Liver (tissue), 3 donors: ENCODE data around the gene RNGTT.

Source experiments
- EGR1 ChIP-seq, 2 donors: IDR thresholded peaks; 2 replicates each; pipeline ENCODE4 v1.6.1; 2016 to 2018; ENCODE audit warnings: antibody characterized with exemption in 2 of 2, low read depth in 2 of 2
- GABPA ChIP-seq, 2 donors: IDR thresholded peaks in 1 of 2; conservative IDR thresholded peaks in 1 of 2; 2 replicates each; pipeline ENCODE4 v1.6.1; 2016; ENCODE audit warnings: antibody characterized with exemption in 2 of 2, mild to moderate bottlenecking in 1 of 2, moderate library complexity in 1 of 2
- NR2F2 ChIP-seq: IDR thresholded peaks from 2 replicates; pipeline ENCODE4 v1.6.1; 2016; ENCODE audit warnings: antibody characterized with exemption
- RAD21 ChIP-seq, 2 donors: IDR thresholded peaks; 2 replicates each; pipeline ENCODE4 v1.6.1; 2016; ENCODE audit warnings: antibody characterized with exemption in 2 of 2, mild to moderate bottlenecking in 2 of 2
- SP1 ChIP-seq: IDR thresholded peaks from 2 replicates; pipeline ENCODE4 v1.6.1; 2018; ENCODE audit warnings: antibody characterized with exemption, mild to moderate bottlenecking
- TAF1 ChIP-seq: conservative IDR thresholded peaks from 2 replicates; pipeline ENCODE4 v1.6.1; 2016; ENCODE audit warnings: antibody characterized with exemption, mild to moderate bottlenecking
- TF ChIP-seq, protein P1 (sequence below): fragments of 150-350 bp; IDR thresholded peaks from 2 replicates; pipeline ENCODE4 v1.5.1; 2017; ENCODE audit warnings: improper control_type of control experiment, low read depth, low read length; ENCODE audit not compliant: missing input control
- TF ChIP-seq, protein P2 (sequence below): IDR thresholded peaks from 2 replicates; pipeline ENCODE4 v1.6.1; 2016; ENCODE audit warnings: antibody characterized with exemption
- TF ChIP-seq, protein P3 (sequence below): IDR thresholded peaks from 2 replicates; pipeline ENCODE4 v1.6.1; 2016; ENCODE audit warnings: antibody characterized with exemption, mild to moderate bottlenecking
- TF ChIP-seq, protein P4 (sequence below): IDR thresholded peaks from 2 replicates; pipeline ENCODE4 v1.6.1; 2016; ENCODE audit warnings: antibody characterized with exemption
- donor health status: healthy.
- donor health status: healthy.

DNA sequence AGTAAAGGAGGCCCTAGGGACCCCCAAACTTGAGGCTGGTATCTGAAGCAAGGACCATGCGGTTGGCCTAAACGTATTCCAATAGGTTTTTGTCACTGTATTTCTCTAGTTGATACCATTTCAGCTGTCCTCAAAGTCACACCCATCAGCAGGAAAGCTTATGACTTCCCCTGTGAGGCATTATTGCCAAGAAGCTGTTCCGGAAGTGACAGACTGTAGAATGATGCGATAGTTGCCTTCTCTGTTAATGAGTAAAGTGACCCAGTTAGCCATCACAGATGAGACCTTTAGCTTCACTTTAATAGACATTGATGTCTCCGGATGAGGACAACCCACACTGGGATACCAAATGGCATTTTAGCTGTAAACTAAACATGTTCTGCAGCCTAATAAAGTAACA, 147.9 kb downstream of the RNGTT start:
- TF ChIP-seq, protein P1, sequence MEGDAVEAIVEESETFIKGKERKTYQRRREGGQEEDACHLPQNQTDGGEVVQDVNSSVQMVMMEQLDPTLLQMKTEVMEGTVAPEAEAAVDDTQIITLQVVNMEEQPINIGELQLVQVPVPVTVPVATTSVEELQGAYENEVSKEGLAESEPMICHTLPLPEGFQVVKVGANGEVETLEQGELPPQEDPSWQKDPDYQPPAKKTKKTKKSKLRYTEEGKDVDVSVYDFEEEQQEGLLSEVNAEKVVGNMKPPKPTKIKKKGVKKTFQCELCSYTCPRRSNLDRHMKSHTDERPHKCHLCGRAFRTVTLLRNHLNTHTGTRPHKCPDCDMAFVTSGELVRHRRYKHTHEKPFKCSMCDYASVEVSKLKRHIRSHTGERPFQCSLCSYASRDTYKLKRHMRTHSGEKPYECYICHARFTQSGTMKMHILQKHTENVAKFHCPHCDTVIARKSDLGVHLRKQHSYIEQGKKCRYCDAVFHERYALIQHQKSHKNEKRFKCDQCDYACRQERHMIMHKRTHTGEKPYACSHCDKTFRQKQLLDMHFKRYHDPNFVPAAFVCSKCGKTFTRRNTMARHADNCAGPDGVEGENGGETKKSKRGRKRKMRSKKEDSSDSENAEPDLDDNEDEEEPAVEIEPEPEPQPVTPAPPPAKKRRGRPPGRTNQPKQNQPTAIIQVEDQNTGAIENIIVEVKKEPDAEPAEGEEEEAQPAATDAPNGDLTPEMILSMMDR: no peak
- TF ChIP-seq GABPA (IDR thresholded peaks at IDR 0.05 in 1 of 2, conservative IDR thresholded peaks at IDR 0.05 in 1 of 2) (peak; percentile 57 to 60), TAF1 (no peak), RAD21 (IDR thresholded peaks at IDR 0.05) (no peak), SP1 (peak; percentile 37), NR2F2 (no peak), EGR1 (IDR thresholded peaks at IDR 0.05; ENCODE audit: low read depth in 2 of 2) (no peak)
- TF ChIP-seq, protein P2, sequence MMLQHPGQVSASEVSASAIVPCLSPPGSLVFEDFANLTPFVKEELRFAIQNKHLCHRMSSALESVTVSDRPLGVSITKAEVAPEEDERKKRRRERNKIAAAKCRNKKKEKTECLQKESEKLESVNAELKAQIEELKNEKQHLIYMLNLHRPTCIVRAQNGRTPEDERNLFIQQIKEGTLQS: no peak
- TF ChIP-seq, protein P3, sequence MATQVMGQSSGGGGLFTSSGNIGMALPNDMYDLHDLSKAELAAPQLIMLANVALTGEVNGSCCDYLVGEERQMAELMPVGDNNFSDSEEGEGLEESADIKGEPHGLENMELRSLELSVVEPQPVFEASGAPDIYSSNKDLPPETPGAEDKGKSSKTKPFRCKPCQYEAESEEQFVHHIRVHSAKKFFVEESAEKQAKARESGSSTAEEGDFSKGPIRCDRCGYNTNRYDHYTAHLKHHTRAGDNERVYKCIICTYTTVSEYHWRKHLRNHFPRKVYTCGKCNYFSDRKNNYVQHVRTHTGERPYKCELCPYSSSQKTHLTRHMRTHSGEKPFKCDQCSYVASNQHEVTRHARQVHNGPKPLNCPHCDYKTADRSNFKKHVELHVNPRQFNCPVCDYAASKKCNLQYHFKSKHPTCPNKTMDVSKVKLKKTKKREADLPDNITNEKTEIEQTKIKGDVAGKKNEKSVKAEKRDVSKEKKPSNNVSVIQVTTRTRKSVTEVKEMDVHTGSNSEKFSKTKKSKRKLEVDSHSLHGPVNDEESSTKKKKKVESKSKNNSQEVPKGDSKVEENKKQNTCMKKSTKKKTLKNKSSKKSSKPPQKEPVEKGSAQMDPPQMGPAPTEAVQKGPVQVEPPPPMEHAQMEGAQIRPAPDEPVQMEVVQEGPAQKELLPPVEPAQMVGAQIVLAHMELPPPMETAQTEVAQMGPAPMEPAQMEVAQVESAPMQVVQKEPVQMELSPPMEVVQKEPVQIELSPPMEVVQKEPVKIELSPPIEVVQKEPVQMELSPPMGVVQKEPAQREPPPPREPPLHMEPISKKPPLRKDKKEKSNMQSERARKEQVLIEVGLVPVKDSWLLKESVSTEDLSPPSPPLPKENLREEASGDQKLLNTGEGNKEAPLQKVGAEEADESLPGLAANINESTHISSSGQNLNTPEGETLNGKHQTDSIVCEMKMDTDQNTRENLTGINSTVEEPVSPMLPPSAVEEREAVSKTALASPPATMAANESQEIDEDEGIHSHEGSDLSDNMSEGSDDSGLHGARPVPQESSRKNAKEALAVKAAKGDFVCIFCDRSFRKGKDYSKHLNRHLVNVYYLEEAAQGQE: no peak
- TF ChIP-seq, protein P4, sequence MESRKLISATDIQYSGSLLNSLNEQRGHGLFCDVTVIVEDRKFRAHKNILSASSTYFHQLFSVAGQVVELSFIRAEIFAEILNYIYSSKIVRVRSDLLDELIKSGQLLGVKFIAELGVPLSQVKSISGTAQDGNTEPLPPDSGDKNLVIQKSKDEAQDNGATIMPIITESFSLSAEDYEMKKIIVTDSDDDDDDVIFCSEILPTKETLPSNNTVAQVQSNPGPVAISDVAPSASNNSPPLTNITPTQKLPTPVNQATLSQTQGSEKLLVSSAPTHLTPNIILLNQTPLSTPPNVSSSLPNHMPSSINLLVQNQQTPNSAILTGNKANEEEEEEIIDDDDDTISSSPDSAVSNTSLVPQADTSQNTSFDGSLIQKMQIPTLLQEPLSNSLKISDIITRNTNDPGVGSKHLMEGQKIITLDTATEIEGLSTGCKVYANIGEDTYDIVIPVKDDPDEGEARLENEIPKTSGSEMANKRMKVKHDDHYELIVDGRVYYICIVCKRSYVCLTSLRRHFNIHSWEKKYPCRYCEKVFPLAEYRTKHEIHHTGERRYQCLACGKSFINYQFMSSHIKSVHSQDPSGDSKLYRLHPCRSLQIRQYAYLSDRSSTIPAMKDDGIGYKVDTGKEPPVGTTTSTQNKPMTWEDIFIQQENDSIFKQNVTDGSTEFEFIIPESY: no peak
